ENCODE measurements around the gene ZNF766. TPM values are rescaled to one million over a fixed set of nuclear protein-coding genes. Genes with fewer than 3 reads are reported as not detected.
A peak's percentile ranks its signal among the peaks of the same experiment; 100 is the strongest.
"Not testable (repeated sequence)": the region's sequence is repeated elsewhere in the genome, so short reads cannot be mapped to it uniquely, and the experiment has no call there.

ZNF766 gene
- total RNA-seq (2014; rRNA removed; shearing (Covaris generic)), result 5.6 and 6.8 TPM in 2 replicates

DNA sequence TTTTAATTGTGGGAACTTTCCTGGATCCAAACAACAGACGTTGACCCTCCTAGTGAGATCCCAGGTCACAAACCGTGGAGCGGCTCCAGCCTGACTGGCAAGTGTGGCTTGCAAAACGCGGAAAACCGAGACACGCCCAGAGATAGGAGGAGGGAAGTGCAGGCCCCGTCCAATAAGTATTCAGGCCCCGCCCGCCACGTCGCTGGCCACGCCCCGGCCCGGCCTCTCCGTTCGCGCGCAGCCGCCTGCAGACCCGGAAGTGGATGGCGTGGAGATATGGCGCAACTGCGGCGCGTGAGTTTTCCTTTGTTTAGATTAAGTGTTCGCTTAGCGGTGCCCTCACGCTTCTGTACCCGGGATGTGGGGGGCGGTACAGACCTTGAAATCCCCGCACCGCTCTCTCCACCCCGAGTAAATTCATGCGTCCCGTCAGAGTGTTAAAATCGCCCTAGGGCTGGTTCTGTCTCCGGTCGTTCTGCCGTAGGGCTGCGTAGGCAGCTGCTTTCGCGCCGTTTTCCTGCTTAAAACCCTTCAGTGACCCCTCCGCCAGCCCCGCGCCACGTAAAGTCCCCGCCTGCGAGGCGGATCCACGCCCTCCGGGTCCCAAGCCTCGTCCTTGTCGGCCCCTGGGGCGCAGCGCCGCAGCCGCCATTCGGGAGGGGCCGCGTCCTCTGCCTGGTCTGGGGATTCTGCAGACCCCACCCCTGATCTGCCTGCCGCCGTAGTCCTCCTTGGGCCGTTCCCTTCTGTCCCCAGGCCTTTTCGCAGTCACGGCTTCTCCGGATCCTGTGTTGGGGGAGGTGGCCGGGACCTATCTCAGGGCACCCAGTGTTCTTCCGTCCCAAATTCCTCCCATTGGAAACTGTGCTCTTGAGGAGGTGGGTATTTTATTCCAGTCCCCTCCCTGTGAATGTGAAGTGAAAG lies at the start of gene ZNF766:
ZNF766 (plus strand) TSS at position 250 of the 924 bp plus-strand sequence; CDS start at position 277, 27 bp downstream.
- in situ Hi-C loops (cut with HindIII; ENCODE audit: low sequenced_read_pairs), result no loop called here

DNA sequence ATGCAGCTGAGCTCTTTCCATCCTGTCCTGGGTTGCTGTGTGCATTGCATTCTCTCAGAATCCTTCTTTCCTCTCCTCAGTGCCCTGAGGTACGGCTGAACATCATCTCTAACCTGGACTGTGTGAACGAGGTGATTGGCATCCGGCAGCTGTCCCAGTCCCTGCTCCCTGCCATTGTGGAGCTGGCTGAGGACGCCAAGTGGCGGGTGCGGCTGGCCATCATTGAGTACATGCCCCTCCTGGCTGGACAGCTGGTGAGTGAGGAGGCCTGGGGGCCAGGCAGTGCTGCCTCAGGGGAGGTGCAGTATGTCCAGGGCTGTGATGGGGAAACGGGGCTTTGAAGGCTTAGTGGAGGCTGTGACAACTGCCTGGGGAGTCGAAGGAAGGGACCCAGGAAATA lies 49.8 kb upstream of the ZNF766 start:
- in situ Hi-C loops (cut with HindIII; ENCODE audit: low sequenced_read_pairs), result no loop called here
- DNase-seq (ENCODE audit: low spot score), result no peak

More for the DNA sequence above, at the start of gene ZNF766:
- DNase-seq (ENCODE audit: low spot score), result peak; percentile 96

DNA sequence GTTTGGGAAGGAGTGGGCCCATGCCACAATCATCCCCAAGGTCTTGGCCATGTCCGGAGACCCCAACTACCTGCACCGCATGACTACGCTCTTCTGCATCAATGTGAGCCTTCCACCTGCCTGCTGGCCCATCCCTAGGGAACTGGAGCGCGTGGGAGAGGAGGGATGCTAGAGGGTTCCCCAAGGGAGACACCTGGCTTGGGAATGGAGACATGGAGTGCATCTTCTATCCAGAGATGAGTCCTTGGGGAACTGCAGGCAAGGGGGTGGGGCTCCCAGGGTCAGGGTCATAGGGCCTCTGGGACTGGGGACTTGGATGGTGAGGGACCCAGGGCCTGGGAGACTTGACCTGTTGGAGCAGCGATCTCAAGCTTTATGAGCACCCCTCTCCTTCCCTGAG lies 48.4 kb upstream of the ZNF766 start:
- no peak for DNase-seq (ENCODE audit: low spot score)
- in situ Hi-C loops (cut with HindIII; ENCODE audit: low sequenced_read_pairs), result no loop called here

DNA sequence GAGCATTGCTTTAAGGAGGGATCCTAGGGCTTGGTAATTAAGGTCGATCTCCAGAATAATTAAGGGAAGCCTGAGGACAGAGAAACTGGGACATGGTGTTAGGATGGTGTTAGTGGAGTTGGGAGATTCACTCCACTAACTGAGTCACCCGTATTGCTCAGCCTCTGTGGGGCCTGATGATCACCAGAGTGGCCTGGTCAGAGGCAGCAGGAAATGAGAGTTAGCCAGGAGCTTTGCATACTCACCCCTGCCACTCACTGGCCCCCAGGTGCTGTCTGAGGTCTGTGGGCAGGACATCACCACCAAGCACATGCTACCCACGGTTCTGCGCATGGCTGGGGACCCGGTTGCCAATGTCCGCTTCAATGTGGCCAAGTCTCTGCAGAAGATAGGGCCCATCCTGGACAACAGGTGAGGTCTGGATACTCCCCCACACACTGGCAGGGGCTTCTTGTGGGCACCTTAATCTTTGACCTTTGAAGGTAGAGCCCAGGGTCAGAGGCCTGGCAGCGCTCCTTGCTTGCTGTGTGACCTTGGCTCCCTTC lies 47.5 kb upstream of the ZNF766 start:
- in situ Hi-C loops (cut with HindIII; ENCODE audit: low sequenced_read_pairs), result no loop called here

DNA sequence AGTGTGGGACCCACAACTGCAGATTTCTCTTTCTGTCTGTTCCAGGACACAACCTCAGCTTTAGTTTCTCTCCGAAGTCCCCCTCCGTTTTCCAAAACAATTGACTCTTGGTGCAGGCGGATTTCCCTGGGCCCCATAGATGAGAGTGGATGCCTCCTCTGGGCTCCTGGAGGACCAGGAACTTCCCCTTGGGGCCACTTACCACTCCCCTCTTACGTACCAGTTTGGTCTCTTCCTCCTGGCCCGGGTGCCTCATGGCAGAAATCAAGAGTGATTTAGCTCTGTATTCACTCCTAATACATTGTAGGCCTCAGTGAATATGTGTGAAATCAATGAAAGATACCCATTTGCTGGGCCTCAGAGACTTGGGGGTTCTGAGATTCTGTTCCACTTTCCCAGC lies 45.2 kb upstream of the ZNF766 start:
- in situ Hi-C loops (cut with HindIII; ENCODE audit: low sequenced_read_pairs), result no loop called here

More for the DNA sequence above, 47.5 kb upstream of the ZNF766 start:
- no peak for DNase-seq (ENCODE audit: low spot score)

DNA sequence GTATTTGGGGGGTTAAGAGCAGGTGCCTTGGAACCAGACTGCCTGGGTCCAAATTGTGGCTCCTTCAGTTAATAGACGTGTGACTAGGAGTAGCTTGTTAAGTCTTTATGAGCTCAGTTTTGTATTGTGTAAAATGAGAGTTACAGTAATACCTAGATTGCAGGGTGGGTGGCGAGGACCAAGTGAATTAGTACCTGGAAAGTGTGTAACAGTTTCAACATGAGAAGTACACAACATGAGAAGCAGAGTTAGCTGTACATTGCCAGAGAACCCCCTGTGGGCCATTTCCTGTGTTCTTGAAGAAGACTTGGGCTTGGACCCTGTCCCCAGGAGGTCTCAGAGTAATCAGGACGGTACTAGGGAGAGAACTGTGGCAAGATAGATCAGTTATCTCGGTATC lies 42.7 kb upstream of the ZNF766 start:
- no peak for DNase-seq (ENCODE audit: low spot score)
- in situ Hi-C loops (cut with HindIII; ENCODE audit: low sequenced_read_pairs), result no loop called here

More for the DNA sequence above, 45.2 kb upstream of the ZNF766 start:
- no peak for DNase-seq (ENCODE audit: low spot score)

DNA sequence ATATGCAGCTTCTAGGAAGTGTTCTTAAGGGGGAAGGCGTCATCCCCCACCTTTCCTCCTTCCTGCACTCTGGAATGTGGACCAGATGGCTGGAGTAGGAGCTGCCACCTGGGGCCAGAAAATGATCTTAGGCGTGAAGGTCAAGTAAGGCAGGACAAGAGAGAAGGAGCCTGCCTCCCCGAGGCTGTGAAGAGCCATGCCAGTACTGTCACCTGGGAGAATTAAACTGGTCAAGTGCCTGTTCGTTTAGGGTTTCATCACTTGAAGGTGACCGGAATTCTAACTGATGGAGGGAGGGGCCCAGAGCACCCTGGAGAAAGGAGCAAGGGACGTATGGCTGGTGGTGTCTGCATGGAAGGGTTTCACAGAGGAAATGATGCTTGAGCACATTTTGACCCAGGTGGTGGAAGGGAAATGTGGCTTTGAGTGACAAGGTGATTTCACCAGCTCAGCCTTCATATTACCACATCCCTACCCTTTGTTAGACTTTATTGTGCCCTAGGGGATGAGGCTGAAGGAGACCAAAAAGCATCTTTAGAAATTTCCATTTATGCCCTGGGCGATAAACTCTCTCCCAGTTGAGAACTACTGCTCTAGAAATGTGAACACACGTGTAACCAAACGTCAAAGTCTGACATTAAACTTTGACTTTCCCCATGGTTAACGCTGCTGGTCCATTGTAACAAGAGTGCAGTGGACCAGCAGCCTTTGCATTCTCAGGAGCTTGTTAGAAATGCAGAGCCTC lies 42.0 kb upstream of the ZNF766 start:
- in situ Hi-C loops (cut with HindIII; ENCODE audit: low sequenced_read_pairs), result no loop called here
- no peak for DNase-seq (ENCODE audit: low spot score)

DNA sequence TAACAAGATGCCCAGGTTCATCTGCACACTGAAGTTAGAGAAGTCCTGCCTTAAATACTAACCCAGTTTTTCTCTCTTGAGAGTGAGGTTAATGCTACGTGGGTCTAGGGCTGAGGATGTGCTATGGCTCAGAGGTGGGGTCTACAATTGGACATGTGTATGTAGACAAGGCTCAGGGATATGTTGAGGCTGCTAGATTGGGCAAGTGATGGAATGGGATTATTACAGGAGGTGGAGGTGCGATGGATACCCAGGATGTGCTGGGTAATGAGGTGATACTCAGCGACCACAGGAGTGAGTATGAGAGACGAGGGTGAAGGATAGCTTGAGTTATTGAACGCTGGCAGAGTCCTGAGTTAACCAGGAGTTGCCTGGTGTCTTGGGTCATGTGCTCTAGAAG lies 41.4 kb upstream of the ZNF766 start:
- DNase-seq (ENCODE audit: low spot score), result no peak
- in situ Hi-C loops (cut with HindIII; ENCODE audit: low sequenced_read_pairs), result no loop called here

DNA sequence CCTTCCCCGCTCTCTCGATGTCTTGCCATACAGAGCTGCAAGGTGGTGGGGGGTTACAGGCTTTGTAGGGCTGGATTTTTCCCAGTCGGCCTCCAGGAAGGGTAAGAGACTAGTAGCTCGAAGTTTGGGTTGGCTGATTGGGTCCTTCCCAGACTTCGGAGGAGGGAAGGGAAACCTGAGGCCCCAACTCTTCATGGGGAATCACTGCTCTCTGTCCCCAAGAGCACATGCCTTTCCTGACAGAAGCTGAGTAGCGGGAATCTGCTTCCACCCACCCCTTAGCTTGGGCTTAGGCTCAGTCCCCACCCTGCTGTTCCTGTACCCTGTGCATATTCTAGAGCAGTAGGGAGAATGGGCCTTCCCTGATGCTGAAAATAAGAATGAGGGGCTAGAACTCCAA lies 39.9 kb upstream of the ZNF766 start:
- in situ Hi-C loops (cut with HindIII; ENCODE audit: low sequenced_read_pairs), result no loop called here
- DNase-seq (ENCODE audit: low spot score), result no peak

DNA sequence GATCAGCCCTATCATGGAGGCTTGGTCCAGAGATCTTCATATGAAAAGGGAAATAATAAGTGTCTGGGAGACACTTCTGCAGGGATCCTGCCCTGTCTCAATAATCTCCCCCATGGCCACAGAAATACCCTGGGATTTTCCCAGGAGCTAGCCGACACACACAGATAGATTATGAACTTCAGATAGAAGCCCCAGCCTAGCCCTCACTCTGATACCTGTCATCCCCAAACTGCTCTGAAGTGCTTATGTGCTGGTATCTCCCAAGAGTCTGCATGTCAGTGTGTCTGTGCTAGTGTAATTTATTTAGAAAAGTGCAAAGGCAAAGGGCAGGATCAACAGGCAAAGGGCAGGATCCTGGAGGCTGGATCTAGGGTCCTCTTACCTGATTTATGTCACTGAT lies 38.7 kb upstream of the ZNF766 start:
- no peak for DNase-seq (ENCODE audit: low spot score)
- in situ Hi-C loops (cut with HindIII; ENCODE audit: low sequenced_read_pairs), result no loop called here

DNA sequence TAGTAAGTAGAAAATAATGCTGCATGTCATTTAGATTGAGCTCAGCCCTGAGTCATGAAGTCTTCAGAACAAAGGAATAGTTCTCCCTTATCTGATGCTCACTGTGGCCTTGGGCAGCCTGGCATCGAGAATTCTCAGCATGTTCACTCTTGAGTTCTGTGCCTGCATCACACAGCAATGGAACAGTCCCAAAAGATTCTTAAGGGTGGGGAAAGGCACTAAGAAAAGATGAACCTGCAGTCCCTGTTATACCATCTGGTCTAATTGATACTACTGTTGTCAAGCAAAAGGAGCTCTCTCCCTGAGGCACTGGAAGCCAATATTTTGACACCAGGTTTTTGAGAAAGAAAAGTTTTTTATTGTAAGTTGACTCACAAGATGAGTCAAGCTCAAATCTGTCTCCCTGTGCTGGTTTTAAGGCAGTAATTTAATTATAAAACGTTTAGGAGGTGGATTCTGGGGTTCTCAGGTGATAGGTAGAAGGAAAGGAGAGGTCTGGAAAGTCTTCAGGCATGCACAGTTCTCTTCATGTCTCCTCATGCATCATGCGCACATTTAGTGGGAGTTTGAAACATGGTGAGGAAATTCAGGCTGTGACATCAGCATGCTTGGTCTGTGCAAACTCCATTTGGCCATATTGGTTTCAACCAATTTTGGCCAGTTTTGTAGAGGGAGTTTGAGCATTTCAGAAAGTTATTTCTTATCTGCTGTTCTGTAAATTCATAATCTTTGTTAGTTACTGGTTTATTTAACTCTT lies 38.1 kb upstream of the ZNF766 start:
- in situ Hi-C loops (cut with HindIII; ENCODE audit: low sequenced_read_pairs), result no loop called here
- DNase-seq (ENCODE audit: low spot score), result no peak

DNA sequence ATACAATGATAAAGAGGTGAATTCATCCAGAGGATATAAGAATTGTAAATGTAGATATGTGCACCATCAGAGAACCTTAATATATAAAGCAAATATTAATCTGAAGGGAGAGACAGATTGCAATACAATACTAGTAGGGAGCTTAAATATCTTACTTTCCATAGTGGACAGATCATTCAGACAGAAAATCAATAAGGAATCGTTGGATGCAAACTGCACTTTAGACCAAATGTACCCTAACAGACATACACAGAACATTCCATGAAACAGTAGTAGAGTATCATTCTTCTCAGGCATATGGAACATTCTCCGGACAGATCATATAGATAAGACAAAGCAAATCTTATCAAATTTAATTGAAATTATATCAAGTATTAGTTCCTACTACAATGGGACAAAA lies 35.0 kb upstream of the ZNF766 start:
- DNase-seq (ENCODE audit: low spot score), result no peak
- in situ Hi-C loops (cut with HindIII; ENCODE audit: low sequenced_read_pairs), result no loop called here

DNA sequence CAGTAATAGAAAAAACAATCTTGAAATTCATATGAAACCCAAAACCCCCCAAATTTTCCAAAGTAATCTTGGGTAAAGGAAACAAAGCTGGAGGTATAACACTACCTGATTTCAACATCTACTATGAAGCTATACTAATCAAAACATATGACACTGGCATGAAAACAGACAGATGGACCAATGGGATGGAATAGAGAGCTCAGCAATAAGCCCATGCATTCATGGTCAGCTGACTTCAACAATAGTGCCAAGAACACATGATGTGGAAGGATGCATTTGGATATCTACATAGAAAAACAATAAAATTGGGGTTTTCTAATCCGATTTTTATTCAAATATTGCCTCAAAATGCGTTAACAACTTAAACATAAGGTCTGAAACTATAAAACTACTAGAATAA lies 32.2 kb upstream of the ZNF766 start:
- DNase-seq (ENCODE audit: low spot score), result no peak
- in situ Hi-C loops (cut with HindIII; ENCODE audit: low sequenced_read_pairs), result no loop called here

DNA sequence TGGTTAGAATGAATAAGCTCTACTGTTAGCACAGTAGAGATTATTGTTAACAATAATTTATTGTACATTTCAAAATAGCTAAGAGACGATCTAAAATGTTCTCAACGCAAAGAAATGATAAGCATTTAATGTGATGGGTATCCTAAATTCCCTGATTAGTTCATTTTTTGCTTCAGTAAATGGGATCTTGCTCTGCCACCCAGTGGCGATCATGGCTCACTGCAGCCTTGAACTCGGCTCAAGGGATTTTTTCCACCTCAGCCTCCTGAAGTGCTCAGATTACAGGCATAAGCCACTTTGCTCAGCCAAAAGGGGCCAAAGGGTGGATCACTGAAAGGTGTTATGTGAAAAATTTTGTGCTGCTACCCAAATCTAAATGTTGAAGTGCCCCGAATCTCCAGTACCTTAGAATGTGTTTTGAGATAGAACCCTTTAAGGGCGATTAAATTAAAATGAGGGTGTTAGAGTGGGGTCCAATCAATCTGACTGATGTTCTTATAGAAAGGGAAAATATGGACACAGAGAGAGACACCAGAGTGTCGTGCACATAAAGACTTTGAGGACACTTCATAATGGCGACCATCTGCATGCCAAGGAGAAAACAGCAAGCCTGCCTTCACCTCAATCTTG lies 31.5 kb upstream of the ZNF766 start:
- in situ Hi-C loops (cut with HindIII; ENCODE audit: low sequenced_read_pairs), result no loop called here
- peak; percentile 75 for DNase-seq (ENCODE audit: low spot score)

DNA sequence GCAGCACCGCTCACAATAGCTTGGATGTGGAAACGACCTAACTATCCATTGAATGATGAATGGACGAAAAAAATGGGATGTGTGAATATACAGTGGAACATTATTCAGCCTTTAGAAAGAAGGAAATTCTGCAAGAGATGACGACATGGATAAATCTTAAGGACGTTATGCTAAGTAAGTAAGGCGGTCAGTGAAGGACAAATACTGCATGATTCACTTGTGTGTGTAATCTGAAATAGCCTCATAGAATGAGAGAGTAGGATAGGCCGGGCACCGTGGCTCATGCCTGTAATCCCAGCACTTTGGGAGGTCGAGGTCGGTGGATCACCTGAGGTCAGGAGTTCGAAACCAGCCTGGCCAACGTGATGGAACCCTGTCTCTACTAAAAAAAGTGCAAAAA lies 25.4 kb upstream of the ZNF766 start:
- no peak for DNase-seq (ENCODE audit: low spot score)
- in situ Hi-C loops (cut with HindIII; ENCODE audit: low sequenced_read_pairs), result no loop called here

DNA sequence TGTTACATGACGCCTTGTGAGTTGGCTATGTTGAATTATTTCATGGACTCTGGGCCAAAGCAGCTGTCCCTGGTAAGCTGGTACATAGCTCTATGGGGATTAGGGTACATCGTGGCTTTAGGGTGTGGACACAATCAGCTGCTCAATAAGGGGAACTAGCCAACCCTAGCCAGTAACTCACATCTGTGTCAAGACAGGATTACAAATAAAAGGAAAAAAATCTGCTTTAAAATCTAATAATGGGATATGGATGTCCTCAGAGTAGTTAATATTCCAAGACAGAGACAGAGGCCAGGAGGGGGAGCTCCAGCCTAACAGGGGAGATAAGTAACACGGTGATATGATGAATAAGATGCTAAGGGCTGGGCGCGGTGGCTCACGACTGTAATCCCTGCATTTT lies 21.1 kb upstream of the ZNF766 start:
- in situ Hi-C loops (cut with HindIII; ENCODE audit: low sequenced_read_pairs), result no loop called here
- DNase-seq (ENCODE audit: low spot score), result no peak

DNA sequence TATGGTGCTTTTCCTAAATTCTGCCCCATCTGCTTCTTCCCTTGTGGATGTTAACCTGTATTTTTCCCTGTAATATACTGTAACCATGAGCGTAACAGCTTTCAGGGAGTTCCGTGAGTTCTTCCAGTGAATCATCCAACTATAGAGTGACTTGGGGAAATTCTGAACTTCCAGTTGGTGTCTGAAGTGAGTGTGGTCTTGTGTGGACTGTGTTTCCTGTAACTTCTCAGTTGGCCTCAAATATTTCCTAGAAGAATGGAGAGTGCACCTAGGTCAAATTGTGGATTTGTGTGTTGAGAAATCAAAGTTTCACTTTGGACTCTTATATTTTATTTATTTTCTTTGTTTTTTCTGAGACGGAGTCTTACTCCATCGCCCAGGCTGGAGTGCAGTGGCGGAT lies 11.0 kb upstream of the ZNF766 start:
- in situ Hi-C loops (cut with HindIII; ENCODE audit: low sequenced_read_pairs), result no loop called here
- DNase-seq (ENCODE audit: low spot score), result no peak

DNA sequence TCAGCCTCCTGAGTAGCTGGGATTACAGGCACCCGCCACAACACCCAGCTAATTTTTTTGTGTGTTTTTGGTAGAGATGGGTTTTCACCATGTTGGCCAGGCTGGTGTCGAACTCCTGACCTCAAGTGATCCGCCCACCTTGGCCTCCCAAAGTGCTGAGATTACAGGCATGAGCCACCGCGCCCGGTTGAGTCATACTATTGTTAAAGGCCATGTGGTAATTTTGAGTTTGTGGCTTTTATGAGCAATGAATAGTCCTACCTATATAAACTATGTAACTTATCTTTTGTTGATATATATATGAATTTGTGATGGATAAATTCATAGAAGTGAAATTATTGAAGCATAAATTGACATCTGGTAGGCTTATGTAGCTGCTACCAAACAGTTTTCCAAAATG lies 3.8 kb upstream of the ZNF766 start:
- DNase-seq (ENCODE audit: low spot score); in situ Hi-C loops (cut with HindIII; ENCODE audit: low sequenced_read_pairs): not testable (repeated sequence)

All from G401 (cell line).